Measurements from ENCODE around the gene CREB3L1. TPM values are rescaled to one million over a fixed set of nuclear protein-coding genes. Genes with fewer than 3 reads are reported as not detected.

Gene CREB3L1
- total and polyA plus RNA-seq, 2 experiments from 2014 or later = 8.5 to 10.4 TPM

DNA sequence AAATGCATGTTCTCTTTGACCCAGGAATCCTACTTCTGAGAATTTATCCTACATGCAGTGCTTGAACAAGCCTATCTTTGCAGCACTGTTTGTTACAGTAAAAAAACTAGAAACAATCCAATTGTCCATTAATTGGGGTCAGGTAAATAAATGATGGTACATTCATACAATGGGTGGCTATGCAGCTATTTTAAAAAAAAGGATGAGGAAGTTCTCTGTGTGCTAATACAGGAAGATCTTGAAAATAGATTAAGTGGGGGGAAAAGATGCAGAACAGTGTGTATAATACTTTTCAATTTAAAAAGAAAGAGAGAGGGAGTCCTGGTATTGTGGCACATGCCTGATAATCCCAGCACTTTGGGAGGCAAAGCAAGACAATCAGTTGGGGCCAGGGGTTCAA is 9.5 kb upstream of the CREB3L1 start:
- Histone ChIP-seq H3K9me2 (ENCODE audit: insufficient read depth) (no peaks in the 10 kb centered on the region), H3K27me3 (ENCODE audit: insufficient read depth) (peaks cover 12% of the 10 kb centered on the region; the same call in 1 of the 2 replicates), H3K4me1 (ENCODE audit: insufficient read depth) (peaks cover 10% of the 10 kb centered on the region; the same call in 1 of the 2 replicates), H3K79me2 (replicated peaks; ENCODE audit: insufficient read depth) (no peaks in the 10 kb centered on the region), H3K36me3 (ENCODE audit: insufficient read depth) (no peaks in the 10 kb centered on the region), H3K4me2 (no peak overlapping the region), H3F3A (replicated peaks; ENCODE audit: low read depth) (no peaks in the 10 kb centered on the region), H3K27ac (ENCODE audit: low read depth) (no peak overlapping the region), H4K20me1 (replicated peaks; ENCODE audit: insufficient read depth) (no peaks in the 10 kb centered on the region), H2AFZ (no peak overlapping the region), H3K4me3 (no peak overlapping the region)
- peaks cover 7% of the 10 kb centered on the region for H3K27me3 Mint-ChIP-seq (ENCODE audit: insufficient read depth, low read depth, poor library complexity)
- no peaks in the 10 kb centered on the region for H3K9me3 Mint-ChIP-seq
- H3K27ac Mint-ChIP-seq = no peak overlapping the region
- no peak for DNase-seq (ENCODE audit: low spot score)
- H3K36me3 Mint-ChIP-seq (ENCODE audit: low read depth) = no peaks in the 10 kb centered on the region
- H3K4me3 Mint-ChIP-seq = no peak overlapping the region
- no peak for ATAC-seq
- TF ChIP-seq ZNF331 (CRISPR knock-in tag; IDR thresholded peaks at IDR 0.05; ENCODE audit: low read depth) = no peak
- peaks cover 27% of the 10 kb centered on the region for H3K4me1 Mint-ChIP-seq

DNA sequence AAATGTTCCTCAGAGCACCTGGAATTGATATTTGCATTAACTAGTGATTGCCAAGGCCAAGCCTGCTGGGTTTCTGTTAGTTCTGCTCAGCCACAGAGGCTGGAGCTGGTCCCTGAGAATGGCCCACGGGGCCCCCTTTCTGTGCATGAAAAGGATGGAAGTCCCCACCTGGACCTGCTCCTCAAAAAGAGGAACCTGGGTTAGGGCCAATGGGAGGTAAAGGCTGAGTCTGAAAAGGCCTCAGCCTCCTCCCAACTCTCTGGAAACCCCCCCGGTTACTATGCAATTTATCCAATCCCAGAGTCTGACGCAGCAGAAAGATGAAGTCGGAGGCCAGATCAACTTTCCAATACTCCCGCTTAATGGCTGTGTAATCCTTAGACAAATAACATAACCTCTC is 6.8 kb upstream of the CREB3L1 start:
- Histone ChIP-seq H3K27me3 (ENCODE audit: insufficient read depth) (peaks cover 12% of the 10 kb centered on the region; the same call in 1 of the 2 replicates), H3K4me1 (ENCODE audit: insufficient read depth) (peaks cover 12% of the 10 kb centered on the region; the same call in 1 of the 2 replicates), H3K4me3 (no peak overlapping the region), H2AFZ (peak overlapping the region; percentile 19; the same call in 1 of the 2 replicates), H3K27ac (ENCODE audit: low read depth) (no peak overlapping the region), H4K20me1 (replicated peaks; ENCODE audit: insufficient read depth) (no peaks in the 10 kb centered on the region), H3K4me2 (no peak overlapping the region), H3K79me2 (replicated peaks; ENCODE audit: insufficient read depth) (no peaks in the 10 kb centered on the region), H3K9me2 (ENCODE audit: insufficient read depth) (no peaks in the 10 kb centered on the region), H3F3A (replicated peaks; ENCODE audit: low read depth) (no peaks in the 10 kb centered on the region), H3K36me3 (ENCODE audit: insufficient read depth) (no peaks in the 10 kb centered on the region)
- Mint-ChIP-seq H3K4me3 (no peak overlapping the region), H3K9me3 (no peaks in the 10 kb centered on the region), H3K27ac (no peak overlapping the region), H3K27me3 (ENCODE audit: insufficient read depth, low read depth, poor library complexity) (peaks cover 3% of the 10 kb centered on the region), H3K36me3 (ENCODE audit: low read depth) (no peaks in the 10 kb centered on the region; the same call in 2 of the 3 replicates), H3K4me1 (peaks cover 26% of the 10 kb centered on the region)
- DNase-seq (ENCODE audit: low spot score) = no peak
- no peak for ATAC-seq
- TF ChIP-seq EZH2phosphoT487 (IDR thresholded peaks at IDR 0.05; ENCODE audit: unreplicated experiment) = no peak
- TF ChIP-seq, protein P1, sequence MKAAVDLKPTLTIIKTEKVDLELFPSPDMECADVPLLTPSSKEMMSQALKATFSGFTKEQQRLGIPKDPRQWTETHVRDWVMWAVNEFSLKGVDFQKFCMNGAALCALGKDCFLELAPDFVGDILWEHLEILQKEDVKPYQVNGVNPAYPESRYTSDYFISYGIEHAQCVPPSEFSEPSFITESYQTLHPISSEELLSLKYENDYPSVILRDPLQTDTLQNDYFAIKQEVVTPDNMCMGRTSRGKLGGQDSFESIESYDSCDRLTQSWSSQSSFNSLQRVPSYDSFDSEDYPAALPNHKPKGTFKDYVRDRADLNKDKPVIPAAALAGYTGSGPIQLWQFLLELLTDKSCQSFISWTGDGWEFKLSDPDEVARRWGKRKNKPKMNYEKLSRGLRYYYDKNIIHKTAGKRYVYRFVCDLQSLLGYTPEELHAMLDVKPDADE (IDR thresholded peaks at IDR 0.05) = no peak
- TF ChIP-seq STAT1 (IDR thresholded peaks at IDR 0.05; ENCODE audit: unreplicated experiment) = no peak

DNA sequence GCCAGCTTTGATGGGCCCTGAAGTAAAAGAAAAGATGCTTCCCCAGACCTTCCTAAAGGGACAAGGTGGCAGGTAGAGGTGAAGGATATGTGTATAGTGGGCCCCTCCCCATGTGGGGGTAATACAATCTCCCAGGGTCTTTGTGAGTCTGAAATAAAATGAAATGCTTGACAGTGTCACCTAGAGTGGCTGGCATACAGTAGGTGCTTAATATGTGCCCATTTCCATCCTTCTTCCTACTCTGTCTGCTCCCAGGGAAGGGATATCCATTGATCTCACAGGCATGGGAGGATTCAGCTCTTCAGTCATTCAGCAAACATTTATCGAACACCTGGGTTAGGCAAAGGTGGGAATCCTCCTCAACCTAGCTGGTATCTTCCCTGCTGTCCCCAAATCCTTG is 6.1 kb upstream of the CREB3L1 start:
- H3K27ac Mint-ChIP-seq = no peak overlapping the region
- no peaks in the 10 kb centered on the region for H3K79me2 ChIP-seq (replicated peaks; ENCODE audit: insufficient read depth)
- DNase-seq (ENCODE audit: low spot score) (no peak), ATAC-seq (no peak)
- no peaks in the 10 kb centered on the region for H4K20me1 ChIP-seq (replicated peaks; ENCODE audit: insufficient read depth)
- H3K4me1 ChIP-seq (ENCODE audit: insufficient read depth) = peaks cover 14% of the 10 kb centered on the region; the same call in 1 of the 2 replicates
- peaks cover 33% of the 10 kb centered on the region for H3K4me1 Mint-ChIP-seq
- H3K27ac ChIP-seq (ENCODE audit: low read depth) = no peak overlapping the region
- peaks cover 12% of the 10 kb centered on the region; the same call in 1 of the 2 replicates for H3K27me3 ChIP-seq (ENCODE audit: insufficient read depth)
- H3K9me3 Mint-ChIP-seq = no peaks in the 10 kb centered on the region
- no peak overlapping the region for H3K4me3 ChIP-seq
- 0 out of 2 replicates have a peak, but pooled peaks cover under 1% of the 10 kb centered on the region for H3F3A ChIP-seq (replicated peaks; ENCODE audit: low read depth)
- H3K4me2 ChIP-seq = no peak overlapping the region
- peaks cover 3% of the 10 kb centered on the region for H3K27me3 Mint-ChIP-seq (ENCODE audit: insufficient read depth, low read depth, poor library complexity)
- no peak overlapping the region for H3K4me3 Mint-ChIP-seq
- TF ChIP-seq EZH2 (IDR thresholded peaks at IDR 0.05; ENCODE audit: low read depth, unreplicated experiment) = no peak
- 0 out of 2 replicates have a peak overlapping the region, but pooled peaks have one; percentile 19 for H2AFZ ChIP-seq
- no peaks in the 10 kb centered on the region for H3K36me3 ChIP-seq (ENCODE audit: insufficient read depth)
- no peaks in the 10 kb centered on the region; the same call in 2 of the 3 replicates for H3K36me3 Mint-ChIP-seq (ENCODE audit: low read depth)
- H3K9me2 ChIP-seq (ENCODE audit: insufficient read depth) = no peaks in the 10 kb centered on the region

Measured in GM23338 (cell line).